ENCODE data around the gene RSF1.

The RSF1 gene

DNA sequence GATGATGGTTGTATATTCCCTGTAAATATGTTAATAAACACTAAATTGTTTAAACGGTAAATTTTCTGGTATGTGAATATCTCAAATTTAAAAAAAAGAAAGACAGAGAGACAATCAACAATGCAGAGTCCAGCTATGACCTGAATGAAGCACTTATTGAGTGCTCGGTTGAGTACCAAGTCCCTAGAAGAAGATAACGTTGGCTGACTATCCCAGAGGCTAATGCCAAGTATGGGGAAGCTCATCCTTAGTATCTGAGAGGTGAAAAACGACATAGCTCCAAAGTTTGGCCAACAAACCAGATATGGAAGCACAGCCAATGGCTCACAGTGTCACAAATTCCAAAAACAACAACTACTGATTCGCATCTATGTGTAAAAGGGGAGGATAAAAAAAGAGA, 71.3 kb downstream of the RSF1 start:
- no peak for DNase-seq

DNA sequence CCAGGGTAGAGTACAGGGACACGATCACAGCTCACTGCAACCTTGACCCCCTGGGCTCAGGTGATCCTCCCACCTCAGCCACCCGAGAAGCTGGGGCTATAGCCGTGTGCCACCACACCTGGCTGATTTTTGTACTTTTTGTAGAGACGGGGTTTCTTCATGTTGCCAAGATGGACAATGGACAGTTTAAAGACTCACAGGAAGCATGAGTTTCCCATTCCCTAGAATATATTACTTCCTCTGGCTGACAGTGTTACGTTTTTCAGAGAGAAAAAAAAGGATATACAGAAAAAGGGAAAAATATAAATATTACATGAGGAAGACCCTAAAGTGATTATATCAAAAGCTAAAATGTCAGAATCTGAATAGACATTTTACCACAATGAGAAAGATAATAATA, 72.3 kb downstream of the RSF1 start:
- DNase-seq: no peak

DNA sequence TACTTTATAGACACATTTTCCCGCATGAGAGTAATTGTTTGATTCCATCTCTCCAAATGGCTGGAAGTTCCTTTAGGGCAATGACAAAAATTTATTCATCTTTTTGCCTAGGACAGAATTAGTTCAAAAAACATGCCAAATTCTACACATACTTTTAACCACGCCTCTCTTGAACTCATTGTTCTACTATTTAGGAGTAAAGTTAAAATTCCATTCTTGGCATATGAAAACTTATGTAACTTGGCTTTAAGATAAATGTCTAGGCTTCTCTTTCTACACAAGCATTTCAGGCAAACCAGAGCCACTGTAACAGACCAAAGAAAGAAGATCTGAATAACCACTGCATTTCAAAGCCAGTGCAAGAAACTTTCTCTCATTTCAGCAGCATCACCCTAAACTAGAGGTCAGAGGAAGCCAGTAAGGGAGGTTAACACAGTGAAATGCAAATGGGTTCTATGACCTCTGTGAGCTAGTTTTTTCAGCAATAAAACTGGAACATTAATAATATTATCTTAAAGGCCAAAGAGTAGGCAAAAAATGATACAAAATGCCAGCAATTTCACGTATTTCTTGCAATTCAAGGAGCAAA, 73.0 kb downstream of the RSF1 start:
- DNase-seq: no peak

DNA sequence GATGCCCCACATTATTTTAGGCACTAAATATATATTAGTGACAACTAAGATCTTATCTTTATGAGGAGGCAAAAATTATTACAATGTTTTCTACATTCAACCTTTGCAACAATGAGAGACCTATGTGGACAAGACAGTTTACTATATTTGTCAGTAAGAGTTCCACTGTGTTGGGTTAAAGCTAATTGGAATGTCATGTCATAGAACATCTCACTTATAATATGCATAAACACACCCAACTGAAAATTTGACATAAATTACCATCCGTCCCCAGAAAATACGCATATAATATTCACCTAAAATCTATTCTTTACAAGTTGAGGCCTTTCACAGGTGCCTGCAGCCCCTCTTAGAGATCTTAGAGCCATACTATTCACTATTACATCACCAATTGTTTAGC, 84.0 kb downstream of the RSF1 start:
- DNase-seq: no peak

DNA sequence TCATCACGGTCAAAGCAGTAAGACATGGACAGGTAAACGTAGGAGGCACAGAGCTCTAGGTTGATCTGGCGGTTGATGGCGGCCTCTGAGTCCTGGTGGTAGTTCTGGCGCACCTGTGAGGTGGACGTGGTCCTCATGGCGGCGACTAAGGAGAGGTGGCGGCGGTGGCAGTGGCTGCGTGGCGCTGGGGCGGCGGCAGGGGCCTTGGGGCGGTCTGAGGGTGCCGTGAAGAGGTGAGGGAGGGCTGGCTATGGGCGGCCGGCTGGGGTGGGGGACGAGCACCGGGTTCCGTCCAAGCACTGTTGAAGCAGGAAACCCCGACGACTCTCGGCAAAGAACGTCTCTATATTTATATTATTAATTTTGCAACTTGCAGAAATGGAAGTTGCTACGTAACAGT, 85.6 kb downstream of the RSF1 start:
- DNase-seq: no peak

DNA sequence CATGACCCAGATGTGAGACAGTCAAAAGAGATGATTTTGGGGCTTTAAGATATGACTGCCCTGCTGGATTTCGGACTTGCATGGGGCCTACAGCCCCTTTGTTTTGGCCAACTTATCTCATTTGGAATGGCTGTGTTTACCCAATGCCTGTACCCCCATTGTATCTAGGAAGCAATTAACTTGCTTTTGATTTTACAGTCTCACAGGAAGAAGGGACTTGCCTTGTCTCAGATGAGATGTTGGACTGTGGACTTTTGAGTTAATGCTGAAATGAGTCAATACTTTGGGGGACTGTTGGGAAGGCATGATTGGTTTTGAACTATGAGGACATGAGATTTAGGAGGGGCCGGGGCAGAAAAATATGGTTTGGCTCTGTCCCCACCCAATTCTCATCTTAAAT, 88.4 kb downstream of the RSF1 start:
- no peak for DNase-seq

DNA sequence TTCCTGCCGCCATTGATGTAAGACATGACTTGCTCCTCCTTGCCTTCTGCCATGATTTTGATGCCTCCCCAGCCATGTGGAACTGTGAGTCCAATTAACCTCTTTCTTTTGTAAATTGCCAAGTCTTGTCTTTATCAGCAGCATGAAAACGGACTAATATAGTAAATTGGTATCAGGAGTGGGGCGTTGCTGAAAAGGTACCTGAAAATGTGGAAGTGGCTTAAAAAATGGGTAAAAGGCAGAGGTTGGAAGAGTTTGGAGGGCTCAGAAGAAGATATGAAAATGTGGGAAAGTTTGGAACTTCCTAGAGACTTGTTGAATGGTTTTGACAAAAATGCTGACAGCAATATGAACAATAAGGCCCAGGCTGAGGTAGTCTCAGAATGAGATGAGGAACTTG, 89.7 kb downstream of the RSF1 start:
- DNase-seq: no peak

DNA sequence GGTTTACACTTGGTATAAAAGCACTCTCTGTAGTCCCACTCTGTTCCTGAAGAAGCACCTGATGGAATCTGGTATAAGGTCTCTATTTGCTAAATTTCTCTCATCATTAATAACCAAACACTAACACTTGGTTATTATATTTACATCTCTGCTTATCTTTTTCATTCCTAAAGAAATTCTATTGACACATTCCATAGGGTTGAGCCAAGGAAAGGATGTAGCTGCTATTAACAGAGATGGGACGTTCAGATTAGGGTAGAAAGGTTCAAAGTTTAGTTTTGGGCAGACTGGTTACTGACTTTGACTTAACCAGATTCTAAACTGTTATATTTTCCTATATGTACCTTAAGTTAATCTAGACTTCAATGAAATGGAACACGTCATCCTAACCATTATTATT, 91.5 kb downstream of the RSF1 start:
- no peak for DNase-seq

DNA sequence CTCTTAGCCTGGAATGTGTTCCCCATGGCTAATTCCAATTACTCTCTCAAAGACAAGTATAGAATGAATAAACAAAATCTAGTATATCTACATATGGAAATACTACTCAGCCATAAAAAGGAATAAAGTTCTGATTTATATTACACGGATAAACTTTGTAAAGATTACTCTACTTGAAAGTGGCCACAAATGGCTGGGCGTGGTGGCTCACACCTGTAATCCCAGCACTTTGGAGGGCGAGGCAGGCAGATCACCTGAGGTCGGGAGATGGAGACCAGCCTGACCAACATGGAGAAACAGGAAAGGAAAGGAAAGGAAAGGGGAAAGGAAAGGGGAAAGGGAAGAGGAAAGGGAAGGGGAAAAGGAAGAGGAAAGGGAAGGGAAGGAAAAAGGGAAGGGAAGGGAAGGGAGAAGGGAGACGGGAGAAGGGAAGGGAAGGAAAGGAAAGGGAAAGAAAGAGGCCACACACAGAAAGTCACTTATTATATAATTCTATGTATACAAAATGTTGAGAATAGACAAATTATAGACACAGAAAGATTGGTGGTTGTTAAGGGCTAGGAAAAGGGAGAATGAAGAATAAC, 92.2 kb downstream of the RSF1 start:
- no peak for DNase-seq

DNA sequence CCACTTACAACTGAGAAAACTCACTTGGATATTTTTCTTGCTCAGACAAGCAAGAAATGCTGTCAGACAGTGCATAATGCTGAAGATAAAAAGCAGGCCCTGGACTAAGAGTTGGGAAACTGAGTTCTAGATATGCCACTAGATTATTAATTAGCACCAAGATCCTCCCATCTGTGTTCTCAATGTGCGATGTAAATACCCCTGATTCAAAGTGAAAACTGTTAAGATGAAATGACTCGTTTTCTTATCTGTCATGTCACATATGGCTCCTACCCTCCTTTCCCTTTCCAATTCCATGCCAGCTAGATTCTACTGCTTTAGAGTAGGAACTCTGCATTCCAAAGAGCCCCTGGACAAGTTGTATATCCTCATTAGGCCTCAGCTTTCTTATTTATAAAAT, 94.0 kb downstream of the RSF1 start:
- DNase-seq: no peak

DNA sequence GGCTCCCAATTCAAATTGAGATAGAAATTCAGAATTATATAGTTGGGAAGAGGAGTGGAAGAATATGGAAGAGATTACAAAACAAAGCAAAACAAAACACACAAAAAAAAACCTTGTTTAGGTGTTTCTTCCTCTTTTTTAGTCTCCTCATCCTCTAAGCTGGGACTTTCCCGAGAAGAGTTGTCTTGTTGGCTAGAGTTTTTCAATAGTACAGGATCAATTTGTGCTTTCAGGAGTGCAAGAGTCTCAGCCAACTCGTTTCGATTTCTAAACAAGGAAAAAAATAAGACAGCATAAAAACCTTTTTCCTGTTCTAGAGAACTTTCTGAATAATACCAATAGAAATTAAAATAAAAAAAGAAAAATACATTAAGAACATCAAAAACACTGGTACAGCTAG, 95.1 kb downstream of the RSF1 start:
- peak; percentile 14 for DNase-seq

DNA sequence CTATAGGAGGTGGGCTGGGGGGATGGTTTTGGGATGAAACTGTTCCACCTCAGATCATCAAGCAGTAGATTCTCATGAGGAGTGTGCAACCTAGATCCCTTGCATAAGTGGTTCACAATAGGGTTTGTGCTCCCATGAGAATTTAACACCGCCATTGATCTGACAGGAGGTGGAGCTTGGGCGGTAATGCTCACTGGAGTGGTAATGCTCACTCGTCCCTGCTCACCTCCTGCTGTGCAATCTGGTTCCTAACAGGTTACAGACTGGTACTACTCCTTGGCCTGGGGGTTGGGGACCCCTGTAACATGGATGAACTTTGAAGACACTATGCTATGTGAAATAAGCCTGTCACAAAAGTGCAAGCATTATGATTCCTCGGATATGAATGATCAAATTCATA, 95.9 kb downstream of the RSF1 start:
- DNase-seq: no peak

DNA sequence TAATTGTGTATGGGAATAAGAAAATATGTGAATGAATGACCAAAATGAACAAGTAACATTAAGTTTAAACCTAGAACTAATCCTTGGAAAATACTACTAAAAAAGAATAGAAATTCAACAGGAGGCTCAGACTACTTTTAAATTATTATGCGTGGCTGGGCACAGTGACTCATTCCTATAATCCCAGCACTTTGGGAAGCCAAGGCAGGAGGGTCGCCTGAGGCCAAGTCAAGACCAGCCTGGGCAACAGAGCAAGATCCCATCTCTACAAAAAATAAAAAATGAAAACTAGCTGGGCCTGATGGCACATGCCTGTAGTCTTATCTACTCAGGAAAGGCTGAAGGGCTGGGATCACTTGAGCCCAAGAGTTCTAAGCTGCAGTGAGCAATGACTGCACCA, 97.5 kb downstream of the RSF1 start:
- no peak for DNase-seq

DNA sequence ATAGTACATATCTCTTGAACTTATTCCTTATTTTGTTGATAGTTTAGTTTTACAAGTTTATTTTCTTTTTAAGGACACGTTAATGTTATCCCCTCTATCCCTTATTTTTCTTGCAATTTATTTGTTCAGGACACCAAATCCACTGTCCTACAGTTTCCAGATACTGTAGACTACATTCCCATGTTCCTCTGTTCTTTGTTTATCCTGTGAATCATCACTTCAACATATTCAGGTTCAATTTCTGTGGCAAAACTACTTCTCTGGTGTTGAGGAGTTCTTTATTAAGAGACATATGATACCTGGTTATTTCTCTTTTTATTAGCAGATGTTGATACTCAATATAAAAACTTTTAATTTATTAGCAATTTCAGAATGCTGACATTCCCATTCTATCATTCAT, 110.2 kb downstream of the RSF1 start:
- DNase-seq: no peak

DNA sequence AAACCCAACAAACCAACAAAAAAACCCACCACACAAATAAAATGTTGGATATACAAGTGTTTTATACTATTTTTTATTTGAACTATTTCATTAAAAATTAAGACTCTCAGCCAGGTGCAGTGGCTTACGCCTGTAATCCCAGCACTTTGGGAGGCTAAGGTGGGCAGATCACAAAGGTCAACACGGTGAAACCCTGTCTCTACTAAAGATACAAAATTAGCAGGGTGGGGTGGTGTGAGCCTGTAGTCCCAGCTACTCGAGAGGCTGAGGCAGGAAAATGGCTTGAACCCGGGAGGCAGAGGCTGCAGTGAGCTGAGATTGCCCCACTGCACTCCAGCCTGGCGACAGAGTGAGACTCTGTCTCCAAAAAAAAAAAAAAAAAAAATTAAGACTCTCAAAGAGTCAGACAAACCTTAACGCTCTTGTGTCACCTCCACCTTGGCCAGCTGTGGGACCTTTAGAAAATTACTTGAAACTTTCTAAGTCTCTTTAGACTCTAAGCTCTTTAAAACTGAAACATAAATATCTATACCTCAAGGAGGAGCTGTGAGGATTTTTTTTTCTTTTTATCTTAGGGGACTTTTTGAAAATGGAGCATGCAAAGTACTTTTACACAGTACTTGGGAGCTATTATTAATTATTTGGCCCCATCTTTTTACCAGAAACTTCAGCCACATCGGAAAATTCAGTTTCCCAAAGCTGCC, 114.5 kb downstream of the RSF1 start:
- no peak for DNase-seq

DNA sequence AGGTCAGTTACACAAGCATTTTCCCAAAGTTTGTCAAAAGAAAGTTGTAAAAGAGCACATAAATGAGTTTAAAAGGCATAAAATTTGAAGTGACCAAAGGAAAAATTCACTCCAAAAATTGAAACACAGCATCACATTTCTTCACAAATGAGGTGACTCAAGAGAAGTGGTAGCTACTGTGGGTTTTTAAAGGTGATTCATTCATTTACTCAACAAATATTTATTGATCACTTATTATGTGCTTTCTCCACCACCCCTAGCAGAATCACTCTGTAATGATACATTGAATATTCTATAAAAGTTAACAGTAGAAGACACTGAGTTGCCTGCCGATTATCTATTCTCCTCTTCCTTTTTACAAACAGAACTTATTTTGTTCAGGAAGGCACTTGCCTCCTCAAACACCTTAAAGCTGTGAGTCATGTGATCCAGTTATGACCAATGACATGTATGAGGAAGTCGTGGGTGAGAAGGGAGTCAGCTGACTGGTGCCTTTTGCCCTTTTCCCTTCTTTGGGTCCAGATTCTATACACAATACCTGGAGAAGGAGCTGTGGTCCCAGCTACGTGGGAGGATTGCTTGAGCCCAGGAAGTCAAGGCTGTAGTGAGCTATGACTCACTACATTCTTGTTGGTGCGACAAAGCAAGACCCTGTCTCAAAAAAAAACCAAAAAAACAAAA, 115.2 kb downstream of the RSF1 start:
- DNase-seq: no peak

DNA sequence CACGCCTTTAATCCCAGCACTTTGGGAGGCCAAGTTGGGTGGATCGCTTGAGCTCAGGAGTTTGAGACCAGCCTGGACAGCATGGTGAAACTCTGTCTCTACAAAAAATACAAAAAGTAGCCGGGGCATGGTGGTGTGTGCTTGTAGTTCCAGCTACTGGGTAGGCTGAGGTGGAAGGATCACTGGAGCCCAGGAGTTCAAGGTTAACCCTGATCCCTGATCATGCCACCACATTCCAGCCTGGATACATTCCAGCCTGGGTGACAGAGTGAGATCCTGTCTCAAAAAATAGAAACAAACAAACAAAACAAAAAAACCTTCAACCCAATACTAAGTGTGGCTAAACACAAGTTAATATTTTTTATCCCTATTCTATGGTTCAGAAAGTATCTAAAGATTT, 116.5 kb downstream of the RSF1 start:
- no peak for DNase-seq

DNA sequence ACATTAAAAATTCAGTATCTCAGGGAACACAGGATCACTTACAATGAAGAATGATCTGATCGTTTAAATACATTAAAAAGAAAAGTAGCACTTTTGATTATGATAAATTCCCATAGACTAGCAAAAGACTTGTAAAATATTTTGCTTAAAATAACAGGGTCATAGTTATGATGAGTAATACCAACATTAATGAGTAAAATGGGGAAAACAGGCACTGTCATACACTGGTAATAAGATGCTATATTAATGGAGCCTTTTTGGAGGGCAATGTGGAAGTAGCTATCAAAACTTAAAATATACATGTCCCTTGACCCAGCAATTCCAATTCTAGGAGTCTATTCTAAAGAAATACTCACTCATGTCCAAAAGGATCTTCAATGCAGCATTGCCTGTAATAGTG, 121.1 kb downstream of the RSF1 start:
- DNase-seq: no peak

DNA sequence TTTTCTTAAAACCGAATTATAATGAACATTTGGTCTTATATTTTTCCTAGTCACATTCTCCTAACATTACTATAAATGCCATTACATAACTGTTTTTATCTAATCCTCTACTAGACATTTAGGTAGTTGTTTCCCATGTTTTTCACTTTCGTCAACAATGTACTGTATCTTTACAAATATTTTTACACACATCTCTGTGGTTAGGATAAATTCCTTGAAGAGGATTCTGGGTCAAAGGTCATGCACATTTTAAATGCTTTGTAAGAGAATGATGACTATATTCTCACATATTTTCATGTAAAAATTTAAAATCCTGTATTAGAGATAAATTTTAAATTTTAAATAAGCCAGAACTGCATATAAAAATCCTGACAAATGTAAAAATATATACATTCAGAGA, 121.6 kb downstream of the RSF1 start:
- DNase-seq: no peak

DNA sequence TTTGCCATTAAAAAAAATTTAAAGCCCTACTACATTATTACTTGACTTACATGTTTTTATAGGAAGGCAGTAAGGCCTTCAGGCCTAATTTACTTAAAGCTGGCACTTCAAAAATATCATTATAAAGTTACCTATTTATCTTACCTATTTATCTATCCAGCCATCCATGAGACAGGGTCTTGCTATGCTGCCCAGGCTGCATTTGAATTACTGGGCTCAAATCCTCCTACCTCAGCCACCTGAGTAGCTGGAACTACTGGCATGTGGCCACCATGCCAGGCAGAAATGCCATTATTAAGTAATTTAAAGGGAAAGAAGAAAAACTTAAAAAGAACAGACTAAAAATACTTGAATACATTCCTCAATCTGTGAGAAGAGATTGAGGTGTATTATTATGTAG, 122.7 kb downstream of the RSF1 start:
- no peak for DNase-seq

DNA sequence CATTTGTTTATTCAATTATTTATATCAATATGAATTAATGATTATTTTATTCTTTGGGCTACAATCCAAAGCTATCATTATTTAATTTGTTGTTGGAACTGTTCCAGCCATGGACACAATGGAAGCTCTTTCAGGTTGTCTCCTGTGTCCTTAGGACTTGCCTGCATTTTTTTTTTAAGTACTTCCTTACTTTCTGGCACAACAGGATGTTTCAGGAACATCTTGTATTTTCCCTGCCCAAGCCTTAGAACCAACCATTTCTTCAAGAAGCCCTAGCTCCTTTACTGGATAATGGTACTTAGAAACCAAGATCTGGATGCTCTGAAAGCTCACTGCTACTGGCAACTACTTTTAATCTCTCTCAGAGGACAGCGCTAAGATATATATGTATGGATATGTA, 125.1 kb downstream of the RSF1 start:
- no peak for DNase-seq

DNA sequence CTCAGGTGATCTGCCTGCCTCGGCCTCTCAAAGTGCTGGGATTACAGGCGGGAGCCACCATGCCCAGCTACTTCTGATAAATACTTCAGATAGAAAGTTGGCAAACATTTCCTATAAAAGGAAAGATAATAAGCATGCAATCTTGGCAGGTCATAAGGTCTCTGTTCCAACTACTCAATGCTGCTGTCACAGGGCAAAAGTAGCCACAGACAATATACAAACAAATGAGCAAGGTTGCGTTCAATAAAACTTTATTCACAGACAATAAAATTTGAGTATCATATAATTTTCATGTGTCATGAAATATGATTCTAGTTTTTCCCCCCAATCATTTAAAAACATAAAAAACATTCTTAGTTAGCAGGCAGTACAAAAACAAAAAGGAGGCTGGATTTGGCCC, 129.9 kb downstream of the RSF1 start:
- no peak for DNase-seq

DNA sequence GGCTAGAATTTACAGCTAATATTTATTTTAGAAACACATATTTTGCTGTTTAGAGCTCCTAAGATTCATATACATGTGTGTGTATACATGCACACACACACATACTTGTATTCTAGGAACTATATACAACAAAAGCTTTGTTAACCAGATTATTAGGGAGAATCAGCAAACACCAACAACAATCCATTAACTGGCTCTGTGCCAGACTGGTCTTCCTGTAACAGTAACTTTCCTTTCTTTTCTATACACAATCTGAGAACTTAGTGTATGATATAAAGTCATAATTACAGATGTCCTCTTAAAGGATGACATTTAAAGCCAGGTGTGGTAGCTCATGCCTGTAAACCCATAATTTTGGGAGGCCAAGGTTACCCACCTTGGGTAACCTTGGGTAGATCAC, 133.4 kb downstream of the RSF1 start:
- DNase-seq: no peak

DNA sequence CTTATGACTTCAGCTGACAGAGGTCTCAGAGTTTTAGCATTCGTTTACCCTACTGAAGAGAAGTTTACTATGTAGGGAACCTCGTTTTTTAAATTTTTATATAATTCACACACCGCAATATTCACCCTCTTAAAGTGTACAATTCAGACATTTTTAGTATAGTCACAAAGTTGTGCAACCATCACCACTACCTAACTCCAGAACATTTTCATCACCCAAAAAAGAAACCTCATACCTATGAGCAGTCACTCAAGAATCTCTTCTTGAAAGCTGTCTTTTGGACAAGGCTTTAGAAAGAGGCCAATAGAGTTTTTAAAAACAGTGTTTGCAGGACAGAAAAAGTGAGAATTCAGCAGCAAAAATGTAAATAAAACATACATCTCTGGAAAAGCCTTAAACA, 143.4 kb downstream of the RSF1 start:
- DNase-seq: no peak
